Stimulated activated naive CD8-positive, alpha-beta T cell treated with anti-CD3 and anti-CD28 coated beads, Interleukin-15, amount 100 ng/mL, for 72 hours (primary cell): ENCODE data around the gene INS.
A peak's percentile ranks its signal among the peaks of the same experiment; 100 is the strongest.
"Not testable (repeated sequence)": the region's sequence is repeated elsewhere in the genome, so short reads cannot be mapped to it uniquely, and the experiment has no call there.

Experiments used
- ATAC-seq: fragments of 150-1000 bp; cut with Tn5 transposase; 2 replicates; pipeline ENCODE4 v1.10.0; 2021; ENCODE audit warnings: mild to moderate bottlenecking, moderate library complexity
- DNase-seq, 2 donors: peaks; one replicate each; pipeline ENCODE4 v3.0.0; 2021 to 2022
- H3K27ac Mint-ChIP-seq, 2 donors: one replicate each; pipeline ENCODE4 v1.8.0; 2022; ENCODE audit warnings: mild to moderate bottlenecking in 2 of 2, mixed read lengths in 2 of 2, moderate library complexity in 2 of 2
- H3K27me3 Mint-ChIP-seq: one replicate; pipeline ENCODE4 v1.8.0; 2022; ENCODE audit warnings: mixed read lengths
- H3K4me1 Mint-ChIP-seq: one replicate; pipeline ENCODE4 v1.8.0; 2022; ENCODE audit warnings: mild to moderate bottlenecking, mixed read lengths
- H3K4me3 Mint-ChIP-seq, 2 donors: one replicate each; pipeline ENCODE4 v1.8.0; 2022; ENCODE audit warnings: mild to moderate bottlenecking in 2 of 2, mixed read lengths in 2 of 2, moderate library complexity in 1 of 2
- H3K9me3 Mint-ChIP-seq, 2 donors: one replicate each; pipeline ENCODE4 v1.8.0; 2022; ENCODE audit warnings: mixed read lengths in 2 of 2

The INS gene

DNA sequence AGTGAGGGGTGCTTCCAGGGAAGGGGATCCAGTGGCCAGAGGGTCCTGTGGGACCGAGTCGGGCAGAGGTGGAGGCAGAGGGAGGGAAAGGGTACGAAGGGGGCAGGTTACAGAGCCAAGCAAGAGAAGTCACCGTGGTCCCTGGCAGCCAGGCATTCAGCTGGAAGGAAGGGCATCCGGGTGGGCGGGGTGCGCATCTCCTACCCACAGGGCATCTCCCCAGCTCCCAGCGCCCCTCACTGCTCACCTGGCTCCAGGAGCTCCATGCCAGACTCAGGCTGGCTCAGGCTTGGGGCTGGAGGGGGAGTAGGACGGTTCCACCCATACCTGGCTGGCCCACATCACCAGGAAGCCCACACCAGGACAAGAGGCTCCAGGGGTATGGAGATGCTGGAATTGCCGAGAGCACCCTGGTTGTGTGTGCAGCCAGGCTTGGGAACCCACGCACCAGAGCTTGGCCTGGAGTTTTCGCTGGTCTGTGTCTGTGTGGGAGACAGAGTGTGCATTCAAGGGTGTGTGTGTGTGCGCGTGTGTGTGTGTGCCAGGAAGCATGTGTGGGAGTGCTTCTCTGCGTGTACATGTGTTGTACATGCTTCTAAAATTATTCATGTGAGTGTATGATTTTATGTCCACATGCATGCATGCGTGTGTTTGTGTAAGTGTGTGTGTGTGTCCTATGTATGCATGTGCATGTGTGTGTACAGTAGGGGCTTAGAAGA, 17.2 kb upstream of the INS start:
- ATAC-seq, H3K9me3 Mint-ChIP-seq, H3K27ac Mint-ChIP-seq, H3K27me3 Mint-ChIP-seq, H3K4me3 Mint-ChIP-seq, H3K4me1 Mint-ChIP-seq, DNase-seq: not testable (repeated sequence)

GRCh38 chr11:2177076-2177475, 16.1 kb upstream of the INS start:
- Mint-ChIP-seq H3K4me1 (no peaks in the 10 kb centered on the region), H3K9me3 (no peaks in the 10 kb centered on the region), H3K4me3 (no peak overlapping the region), H3K27me3 (no peaks in the 10 kb centered on the region), H3K27ac (no peak overlapping the region)
- DNase-seq (no peak), ATAC-seq (no peak)

DNA sequence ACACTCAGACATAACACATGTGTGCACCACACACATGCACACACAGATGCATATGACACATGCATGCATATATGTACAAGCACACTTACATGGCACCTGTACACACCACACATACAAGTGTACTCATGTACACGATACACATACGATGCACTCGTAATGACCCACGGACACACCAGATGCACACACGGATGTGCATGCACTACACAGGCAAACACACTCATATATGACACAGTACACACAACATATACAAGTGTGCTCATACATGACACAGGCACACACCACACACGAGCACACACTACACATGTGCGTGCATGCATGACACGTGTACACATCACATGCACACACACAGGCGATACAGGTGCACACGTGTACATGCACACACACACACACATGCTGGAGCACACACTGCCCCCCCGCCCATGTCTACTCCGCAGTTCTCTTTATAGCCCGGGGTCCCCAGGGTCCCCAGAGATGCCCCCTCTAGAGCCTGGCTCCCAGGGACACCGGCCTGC, 15.4 kb upstream of the INS start:
- DNase-seq (no peak), ATAC-seq (no peak)
- Mint-ChIP-seq H3K27ac (no peak overlapping the region), H3K4me1 (no peaks in the 10 kb centered on the region), H3K27me3 (no peaks in the 10 kb centered on the region), H3K9me3 (no peaks in the 10 kb centered on the region), H3K4me3 (no peak overlapping the region)

- Mint-ChIP-seq H3K4me3 (no peak overlapping the region), H3K27ac (no peak overlapping the region), H3K4me1 (no peaks in the 10 kb centered on the region), H3K27me3 (no peaks in the 10 kb centered on the region), H3K9me3 (no peaks in the 10 kb centered on the region)
- DNase-seq, result no peak
- no peak for ATAC-seq
Measured at GRCh38 chr11:2175659-2176058, 14.7 kb upstream of the INS start.

GRCh38 chr11:2174361-2174760, 13.4 kb upstream of the INS start:
- Mint-ChIP-seq H3K9me3 (no peaks in the 10 kb centered on the region), H3K4me3 (no peak overlapping the region), H3K4me1 (no peaks in the 10 kb centered on the region), H3K27me3 (no peaks in the 10 kb centered on the region), H3K27ac (no peak overlapping the region)
- no peak for DNase-seq
- ATAC-seq, result no peak

- Mint-ChIP-seq H3K27me3 (no peaks in the 10 kb centered on the region), H3K27ac (no peak overlapping the region), H3K9me3 (no peaks in the 10 kb centered on the region), H3K4me1 (no peaks in the 10 kb centered on the region), H3K4me3 (no peak overlapping the region)
- DNase-seq (no peak), ATAC-seq (no peak)
Measured at GRCh38 chr11:2173761-2174160, 12.8 kb upstream of the INS start.

GRCh38 chr11:2173150-2173693, 12.2 kb upstream of the INS start:
- Mint-ChIP-seq H3K9me3 (no peaks in the 10 kb centered on the region), H3K27ac (no peak overlapping the region), H3K4me3 (no peak overlapping the region), H3K4me1 (no peaks in the 10 kb centered on the region), H3K27me3 (no peaks in the 10 kb centered on the region)
- ATAC-seq (no peak), DNase-seq (no peak)

DNA sequence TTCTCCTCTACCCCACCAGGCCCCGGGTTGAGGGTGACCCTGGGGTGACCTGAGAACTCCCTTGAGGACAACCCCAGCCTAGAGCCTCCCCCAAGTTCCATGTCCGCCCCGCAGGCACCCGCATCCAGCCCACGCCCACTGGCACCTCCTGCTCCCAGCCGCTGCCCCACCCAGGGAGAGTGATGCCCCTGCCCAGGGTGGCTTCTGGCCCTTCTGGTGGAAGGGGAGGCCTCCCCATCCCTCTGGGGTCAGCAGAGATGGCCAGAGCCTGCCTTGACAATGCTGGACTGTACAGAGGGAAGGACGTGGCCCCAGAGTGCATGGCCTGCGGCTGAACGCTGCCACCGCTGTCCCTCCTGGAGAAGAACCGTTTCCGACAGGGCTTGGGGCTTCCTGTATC, 11.7 kb upstream of the INS start:
- peaks cover 5% of the 10 kb centered on the region for H3K27me3 Mint-ChIP-seq
- no peaks in the 10 kb centered on the region for H3K4me1 Mint-ChIP-seq
- DNase-seq (no peak), ATAC-seq (peak; percentile 3)
- H3K4me3 Mint-ChIP-seq, result no peak overlapping the region
- no peak overlapping the region for H3K27ac Mint-ChIP-seq
- no peaks in the 10 kb centered on the region for H3K9me3 Mint-ChIP-seq

- H3K27me3 Mint-ChIP-seq, result peaks cover 14% of the 10 kb centered on the region
- H3K9me3 Mint-ChIP-seq, result no peaks in the 10 kb centered on the region
- H3K27ac Mint-ChIP-seq, result no peak within 1 kb of the TSS
- no peaks in the 10 kb centered on the region for H3K4me1 Mint-ChIP-seq
- DNase-seq, result no peak
- H3K4me3 Mint-ChIP-seq, result no peak within 1 kb of the TSS
- ATAC-seq, result no peak
Measured at GRCh38 chr11:2171591-2172003, 10.6 kb upstream of the INS start, which contains the start of gene TH. TH (minus strand) TSS chr11:2171815; CDS start chr11:2171786, 29 bp downstream.

DNA sequence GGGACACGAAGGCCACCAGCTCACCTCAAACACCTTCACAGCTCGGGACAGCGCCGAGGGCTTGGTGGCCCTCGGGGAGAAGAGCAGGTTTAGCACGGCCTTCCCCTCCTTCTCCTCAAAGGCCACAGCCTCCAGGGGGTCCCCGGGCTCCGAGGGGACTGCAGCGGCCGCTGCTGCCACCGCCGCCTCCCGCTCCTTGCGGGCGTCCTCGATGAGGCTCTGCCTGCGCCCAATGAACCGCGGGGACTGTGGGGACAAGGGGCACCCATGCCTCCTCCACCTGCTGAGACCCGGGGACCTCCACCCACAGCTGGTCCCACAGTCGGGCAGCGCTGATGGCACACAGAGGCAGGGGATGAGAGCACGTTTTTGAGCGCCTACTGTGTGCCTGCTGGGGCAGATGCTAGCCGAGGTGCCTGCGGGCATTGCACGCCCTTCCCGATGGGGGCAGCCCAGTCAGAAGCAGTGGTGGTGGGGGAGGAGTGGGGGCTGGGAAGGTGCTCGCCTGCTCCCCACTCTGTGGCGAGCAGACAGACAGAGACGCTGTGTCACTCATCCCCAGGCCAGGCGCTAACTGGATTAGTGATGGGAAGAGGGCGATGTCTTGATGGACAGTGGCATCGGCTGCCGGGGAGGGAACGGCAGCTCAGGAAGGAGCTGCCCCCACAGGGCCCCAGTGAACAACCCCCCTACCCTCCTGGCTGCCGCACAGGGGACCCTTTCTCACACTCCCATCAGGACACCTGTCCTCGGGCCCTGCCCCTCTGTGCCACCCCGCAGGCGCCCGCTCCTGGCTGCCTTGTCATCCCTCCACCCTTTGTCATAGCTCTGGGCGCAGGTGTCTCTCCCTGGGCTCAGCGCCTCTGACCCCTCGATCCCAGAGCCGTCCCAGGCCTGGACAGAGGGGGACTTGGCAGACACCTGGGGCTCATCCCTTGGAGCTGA, 8.9 kb upstream of the INS start:
- DNase-seq, result no peak
- no peak overlapping the region for H3K4me3 Mint-ChIP-seq
- peaks cover 14% of the 10 kb centered on the region for H3K27me3 Mint-ChIP-seq
- no peak for ATAC-seq
- no peaks in the 10 kb centered on the region for H3K4me1 Mint-ChIP-seq
- H3K27ac Mint-ChIP-seq, result no peak overlapping the region
- no peaks in the 10 kb centered on the region for H3K9me3 Mint-ChIP-seq

DNA sequence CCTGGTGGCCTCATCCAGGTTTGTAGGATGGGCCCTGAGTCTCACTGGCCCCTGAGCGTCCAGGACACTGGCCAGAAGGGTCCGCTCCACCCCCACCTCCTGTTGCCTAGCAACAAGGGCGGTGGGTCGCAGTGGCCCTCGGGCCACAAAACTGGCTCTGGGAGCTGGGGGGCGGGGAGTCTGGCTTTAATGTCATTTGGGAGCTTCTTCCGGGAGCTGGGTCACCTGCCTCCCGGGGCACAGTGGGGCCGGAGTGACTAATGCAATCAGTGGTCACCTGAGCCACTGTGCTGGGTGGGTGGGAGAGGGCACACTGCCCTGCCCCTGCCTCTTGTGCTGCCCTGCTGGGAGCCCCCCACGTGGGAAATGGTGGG, 8.0 kb upstream of the INS start:
- ATAC-seq (no peak), DNase-seq (no peak)
- H3K4me1 Mint-ChIP-seq, result no peaks in the 10 kb centered on the region
- H3K27ac Mint-ChIP-seq, result no peak overlapping the region
- H3K4me3 Mint-ChIP-seq, result no peak overlapping the region
- H3K9me3 Mint-ChIP-seq, result no peaks in the 10 kb centered on the region
- H3K27me3 Mint-ChIP-seq, result peaks cover 20% of the 10 kb centered on the region

DNA sequence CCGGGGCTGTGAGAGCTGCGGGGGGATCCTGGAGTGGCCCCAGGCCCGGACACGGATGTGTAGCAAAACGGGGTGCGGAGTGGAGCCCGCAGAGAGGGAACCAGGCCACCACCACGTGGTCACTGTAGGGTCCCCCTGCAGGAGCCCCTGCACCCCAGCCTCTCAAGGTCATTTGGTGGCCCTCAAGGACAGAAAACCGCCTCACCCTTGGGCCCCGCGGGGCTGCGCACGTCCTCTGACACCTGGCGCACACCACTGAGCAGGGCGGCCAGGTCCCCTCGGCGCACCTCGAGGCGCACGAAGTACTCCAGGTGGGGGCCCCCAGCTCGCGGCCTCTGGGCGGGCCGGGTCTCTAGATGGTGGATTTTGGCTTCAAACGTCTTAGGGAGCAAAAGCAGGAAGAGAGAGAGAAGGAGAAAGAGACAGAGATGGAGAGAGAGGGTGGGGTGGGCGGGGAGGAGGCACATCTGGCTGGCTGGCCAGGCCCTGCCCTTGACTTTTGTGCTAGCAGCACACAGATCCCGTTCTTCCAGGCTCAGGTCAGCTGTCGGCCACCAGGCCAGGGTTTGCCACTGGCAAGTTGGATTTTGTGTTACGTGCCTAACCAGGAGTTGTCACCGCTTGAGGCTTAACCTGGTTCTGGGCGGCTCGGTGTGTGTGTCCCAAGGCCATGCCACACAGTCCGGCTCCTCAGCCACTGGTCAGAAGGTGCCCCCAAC, 7.4 kb upstream of the INS start:
- peaks cover 25% of the 10 kb centered on the region for H3K27me3 Mint-ChIP-seq
- H3K9me3 Mint-ChIP-seq, result no peaks in the 10 kb centered on the region
- H3K27ac Mint-ChIP-seq, result no peak overlapping the region
- DNase-seq, result no peak
- H3K4me1 Mint-ChIP-seq, result no peaks in the 10 kb centered on the region
- no peak for ATAC-seq
- no peak overlapping the region for H3K4me3 Mint-ChIP-seq

DNA sequence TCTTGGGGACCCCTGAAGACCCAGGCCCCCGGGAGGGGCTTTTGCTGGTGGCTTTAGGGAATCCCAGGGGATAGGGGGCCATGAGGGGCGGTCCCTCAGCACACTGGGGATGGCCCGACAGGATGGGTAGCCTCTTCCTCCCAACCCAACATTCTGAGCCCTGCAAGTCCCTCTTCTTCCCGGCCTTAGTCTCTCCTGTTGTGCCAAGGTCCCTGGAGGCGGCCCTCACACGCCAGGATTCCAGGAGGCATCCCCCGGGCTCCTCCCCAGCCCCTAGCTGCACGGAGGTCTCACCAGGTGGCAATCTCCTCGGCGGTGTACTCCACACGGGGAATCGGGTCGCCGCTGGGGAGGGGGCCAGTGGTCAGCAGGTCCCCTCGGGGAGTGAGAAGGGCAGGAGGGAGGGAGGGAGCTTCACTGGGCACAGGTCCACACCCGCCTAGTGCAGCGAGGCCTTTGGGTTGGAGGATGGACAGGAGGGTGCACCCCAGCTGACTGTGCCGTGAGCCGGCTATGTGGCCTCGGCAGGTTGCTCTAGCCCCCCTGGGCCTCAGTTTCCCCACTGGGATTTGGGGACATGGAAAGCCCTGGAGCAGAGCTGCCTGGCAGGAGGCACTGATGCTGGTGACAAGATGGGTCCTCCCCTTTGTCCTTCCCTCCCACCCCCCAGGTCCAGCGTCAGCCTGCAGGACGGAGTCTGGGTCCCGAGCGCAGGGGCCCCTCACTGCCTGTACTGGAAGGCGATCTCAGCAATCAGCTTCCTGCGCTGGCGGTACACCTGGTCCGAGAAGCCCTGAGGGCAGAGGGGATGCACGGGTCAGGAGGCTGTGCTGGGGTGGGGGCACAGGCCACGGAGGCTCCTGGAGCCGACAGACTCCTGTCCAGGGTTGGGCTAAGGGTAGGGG, 6.4 kb upstream of the INS start:
- no peaks in the 10 kb centered on the region for H3K9me3 Mint-ChIP-seq
- H3K4me1 Mint-ChIP-seq, result no peaks in the 10 kb centered on the region
- DNase-seq (no peak), ATAC-seq (no peak)
- no peak overlapping the region for H3K4me3 Mint-ChIP-seq
- peaks cover 28% of the 10 kb centered on the region for H3K27me3 Mint-ChIP-seq
- H3K27ac Mint-ChIP-seq, result no peak overlapping the region

- peak; percentile 41 to 45 for DNase-seq
- no peaks in the 10 kb centered on the region for H3K4me1 Mint-ChIP-seq
- no peak overlapping the region for H3K4me3 Mint-ChIP-seq
- peaks cover 31% of the 10 kb centered on the region for H3K27me3 Mint-ChIP-seq
- H3K27ac Mint-ChIP-seq, result no peak overlapping the region
- ATAC-seq, result peak; percentile 58
- no peaks in the 10 kb centered on the region for H3K9me3 Mint-ChIP-seq
Measured at GRCh38 chr11:2166091-2166851, 5.3 kb upstream of the INS start.
